Liver (tissue), 9 donors: ENCODE measurements around the gene SENP1. TPM values are rescaled to one million over a fixed set of nuclear protein-coding genes. Genes with fewer than 3 reads are reported as not detected.

Source experiments
- DNase-seq: peaks from one replicate; pipeline ENCODE4 v3.0.0-alpha.2; 2017; ENCODE audit warnings: low spot score
- H3K27ac ChIP-seq, 2 donors: one replicate each; pipeline ENCODE4 v1.7.0; 2013; ENCODE audit warnings: inconsistent platforms in 2 of 2, low read length in 2 of 2, control low read depth in 1 of 2, low read depth in 1 of 2, mild to moderate bottlenecking in 1 of 2
- H3K27me3 ChIP-seq, 4 donors: one replicate each; pipeline versions ENCODE4 v1.6.1 to v1.7.0; 2013; ENCODE audit warnings: low read length in 3 of 4, inconsistent platforms in 1 of 4, mild to moderate bottlenecking in 1 of 4, moderate library complexity in 1 of 4; ENCODE audit not compliant: control insufficient read depth in 4 of 4, insufficient read depth in 4 of 4
- H3K36me3 ChIP-seq, 4 donors: one replicate each; pipeline versions ENCODE4 v1.6.1 to v1.7.0; 2013; ENCODE audit warnings: low read length in 3 of 4, mild to moderate bottlenecking in 3 of 4, low read depth in 1 of 4, moderate library complexity in 1 of 4; ENCODE audit not compliant: control insufficient read depth in 4 of 4, insufficient read depth in 3 of 4
- H3K4me1 ChIP-seq, 4 donors: one replicate each; pipeline versions ENCODE4 v1.6.1 to v1.7.0; 2013; ENCODE audit warnings: low read length in 3 of 4, mild to moderate bottlenecking in 3 of 4, moderate library complexity in 1 of 4; ENCODE audit not compliant: control insufficient read depth in 4 of 4, insufficient read depth in 4 of 4
- H3K4me3 ChIP-seq, 3 donors: one replicate each; pipeline versions ENCODE4 v1.6.1 to v1.7.0; 2013; ENCODE audit warnings: low read length in 3 of 3, control low read depth in 1 of 3, low read depth in 1 of 3, mild to moderate bottlenecking in 1 of 3
- H3K9ac ChIP-seq, 2 donors: one replicate each; pipeline ENCODE4 v1.7.0; 2013; ENCODE audit warnings: low read length in 2 of 2, mild to moderate bottlenecking in 2 of 2, moderate library complexity in 2 of 2, control low read depth in 1 of 2, low read depth in 1 of 2
- H3K9me3 ChIP-seq, 4 donors: one replicate each; pipeline versions ENCODE4 v1.6.1 to v1.7.0; 2013; ENCODE audit warnings: low read length in 3 of 4; ENCODE audit not compliant: control insufficient read depth in 4 of 4
- FOXA1 ChIP-seq: IDR thresholded peaks from 2 replicates; pipeline ENCODE4 v1.6.1; 2016; ENCODE audit warnings: antibody characterized with exemption
- FOXA2 ChIP-seq: IDR thresholded peaks from 2 replicates; pipeline ENCODE4 v1.6.1; 2016; ENCODE audit warnings: antibody characterized with exemption
- GABPA ChIP-seq, 2 donors: IDR thresholded peaks in 1 of 2; conservative IDR thresholded peaks in 1 of 2; 2 replicates each; pipeline ENCODE4 v1.6.1; 2016; ENCODE audit warnings: antibody characterized with exemption in 2 of 2, mild to moderate bottlenecking in 1 of 2, moderate library complexity in 1 of 2
- HNF4A ChIP-seq, 2 donors: conservative IDR thresholded peaks; 2 replicates each; pipeline ENCODE4 v1.6.1; 2016; ENCODE audit warnings: antibody characterized with exemption in 2 of 2, mild to moderate bottlenecking in 2 of 2
- HNF4G ChIP-seq: IDR thresholded peaks from 2 replicates; pipeline ENCODE4 v1.6.1; 2016; ENCODE audit warnings: antibody characterized with exemption
- JUND ChIP-seq, 2 donors: IDR thresholded peaks; 2 replicates each; pipeline ENCODE4 v1.6.1; 2016; ENCODE audit warnings: antibody characterized with exemption in 2 of 2
- NR2F2 ChIP-seq: IDR thresholded peaks from 2 replicates; pipeline ENCODE4 v1.6.1; 2016; ENCODE audit warnings: antibody characterized with exemption
- RAD21 ChIP-seq, 2 donors: IDR thresholded peaks; 2 replicates each; pipeline ENCODE4 v1.6.1; 2016; ENCODE audit warnings: antibody characterized with exemption in 2 of 2, mild to moderate bottlenecking in 2 of 2
- SP1 ChIP-seq: IDR thresholded peaks from 2 replicates; pipeline ENCODE4 v1.6.1; 2018; ENCODE audit warnings: antibody characterized with exemption, mild to moderate bottlenecking
- TAF1 ChIP-seq: conservative IDR thresholded peaks from 2 replicates; pipeline ENCODE4 v1.6.1; 2016; ENCODE audit warnings: antibody characterized with exemption, mild to moderate bottlenecking
- YY1 ChIP-seq: IDR thresholded peaks from 2 replicates; pipeline ENCODE4 v1.6.1; 2016; ENCODE audit warnings: antibody characterized with exemption, mild to moderate bottlenecking
- WGBS: extraction: QIAGEN DNeasy Blood & Tissue Kit; methylation state at CpG from one replicate; pipeline ENCODE4 v1.1.7; 2013; 5-methylcytosine and 5-hydroxymethylcytosine counted together
- polyA plus RNA-seq, 2 donors: library from polyadenylated mRNA; stranded (reverse) in 1 of 2; unstranded in 1 of 2; fragments of 200-250 nt in 1 of 2; fragments of >200 nt in 1 of 2; fragmentation: Nextera tagmentation in 1 of 2; extraction: Ambion mirVana in 1 of 2; gene quantifications; one replicate each; pipeline versions ENCODE4 v1.2.1 to v1.2.3, GENCODE V29; 2013 to 2015
- total RNA-seq, 2 donors: library from RNA; depleted of rRNA; stranded (reverse); fragments of >200 nt; gene quantifications; one replicate each; pipeline ENCODE4 v1.2.3, GENCODE V29; 2014
- TF ChIP-seq, protein P1 (sequence below): IDR thresholded peaks from 2 replicates; pipeline ENCODE4 v1.6.1; 2016; ENCODE audit warnings: antibody characterized with exemption
- TF ChIP-seq, protein P2 (sequence below): fragments of 150-350 bp; IDR thresholded peaks from 2 replicates; pipeline ENCODE4 v1.5.1; 2017; ENCODE audit warnings: improper control_type of control experiment, low read depth, low read length; ENCODE audit not compliant: missing input control
- TF ChIP-seq, protein P3 (sequence below): IDR thresholded peaks from 2 replicates; pipeline ENCODE4 v1.6.1; 2016; ENCODE audit warnings: antibody characterized with exemption, mild to moderate bottlenecking
- TF ChIP-seq, protein P4 (sequence below): IDR thresholded peaks from 2 replicates; pipeline ENCODE4 v1.6.1; 2016; ENCODE audit warnings: antibody characterized with exemption
- donor health status: healthy.
- donor health status: healthy.
- donor health status: healthy.
- donor health status: healthy.
- donor health status: healthy.

Gene SENP1
- total and polyA plus RNA-seq, 4 donors: 1.4 to 11.7 (median 4.2) TPM

DNA sequence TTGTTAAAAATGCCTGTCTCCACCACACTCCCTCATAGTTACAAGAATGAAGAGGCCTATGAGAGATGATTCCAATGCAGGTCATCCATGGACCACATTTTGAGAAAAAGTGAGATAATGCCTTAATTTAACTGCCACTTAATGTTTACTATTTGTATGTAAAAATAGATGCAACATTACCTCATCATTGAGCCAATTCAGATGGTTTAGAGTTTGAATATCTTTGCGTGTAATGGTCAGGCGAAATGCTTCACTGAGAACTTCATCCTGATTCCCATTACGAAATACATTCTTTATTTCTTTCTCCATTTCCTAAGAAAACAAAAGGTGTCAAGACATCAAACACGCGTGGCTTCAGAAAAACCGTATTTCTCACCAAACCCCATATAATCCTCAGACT is 42.3 kb downstream of the SENP1 start:
- TF ChIP-seq FOXA1 (no peak), RAD21 (IDR thresholded peaks at IDR 0.05) (no peak), JUND (IDR thresholded peaks at IDR 0.05) (no peak), YY1 (no peak), HNF4A (conservative IDR thresholded peaks at IDR 0.05) (no peak), NR2F2 (no peak), SP1 (no peak), HNF4G (no peak), GABPA (IDR thresholded peaks at IDR 0.05 in 1 of 2, conservative IDR thresholded peaks at IDR 0.05 in 1 of 2) (no peak), FOXA2 (no peak), TAF1 (no peak)
- TF ChIP-seq, protein P1, sequence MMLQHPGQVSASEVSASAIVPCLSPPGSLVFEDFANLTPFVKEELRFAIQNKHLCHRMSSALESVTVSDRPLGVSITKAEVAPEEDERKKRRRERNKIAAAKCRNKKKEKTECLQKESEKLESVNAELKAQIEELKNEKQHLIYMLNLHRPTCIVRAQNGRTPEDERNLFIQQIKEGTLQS: no peak
- TF ChIP-seq, protein P2, sequence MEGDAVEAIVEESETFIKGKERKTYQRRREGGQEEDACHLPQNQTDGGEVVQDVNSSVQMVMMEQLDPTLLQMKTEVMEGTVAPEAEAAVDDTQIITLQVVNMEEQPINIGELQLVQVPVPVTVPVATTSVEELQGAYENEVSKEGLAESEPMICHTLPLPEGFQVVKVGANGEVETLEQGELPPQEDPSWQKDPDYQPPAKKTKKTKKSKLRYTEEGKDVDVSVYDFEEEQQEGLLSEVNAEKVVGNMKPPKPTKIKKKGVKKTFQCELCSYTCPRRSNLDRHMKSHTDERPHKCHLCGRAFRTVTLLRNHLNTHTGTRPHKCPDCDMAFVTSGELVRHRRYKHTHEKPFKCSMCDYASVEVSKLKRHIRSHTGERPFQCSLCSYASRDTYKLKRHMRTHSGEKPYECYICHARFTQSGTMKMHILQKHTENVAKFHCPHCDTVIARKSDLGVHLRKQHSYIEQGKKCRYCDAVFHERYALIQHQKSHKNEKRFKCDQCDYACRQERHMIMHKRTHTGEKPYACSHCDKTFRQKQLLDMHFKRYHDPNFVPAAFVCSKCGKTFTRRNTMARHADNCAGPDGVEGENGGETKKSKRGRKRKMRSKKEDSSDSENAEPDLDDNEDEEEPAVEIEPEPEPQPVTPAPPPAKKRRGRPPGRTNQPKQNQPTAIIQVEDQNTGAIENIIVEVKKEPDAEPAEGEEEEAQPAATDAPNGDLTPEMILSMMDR: no peak
- TF ChIP-seq, protein P3, sequence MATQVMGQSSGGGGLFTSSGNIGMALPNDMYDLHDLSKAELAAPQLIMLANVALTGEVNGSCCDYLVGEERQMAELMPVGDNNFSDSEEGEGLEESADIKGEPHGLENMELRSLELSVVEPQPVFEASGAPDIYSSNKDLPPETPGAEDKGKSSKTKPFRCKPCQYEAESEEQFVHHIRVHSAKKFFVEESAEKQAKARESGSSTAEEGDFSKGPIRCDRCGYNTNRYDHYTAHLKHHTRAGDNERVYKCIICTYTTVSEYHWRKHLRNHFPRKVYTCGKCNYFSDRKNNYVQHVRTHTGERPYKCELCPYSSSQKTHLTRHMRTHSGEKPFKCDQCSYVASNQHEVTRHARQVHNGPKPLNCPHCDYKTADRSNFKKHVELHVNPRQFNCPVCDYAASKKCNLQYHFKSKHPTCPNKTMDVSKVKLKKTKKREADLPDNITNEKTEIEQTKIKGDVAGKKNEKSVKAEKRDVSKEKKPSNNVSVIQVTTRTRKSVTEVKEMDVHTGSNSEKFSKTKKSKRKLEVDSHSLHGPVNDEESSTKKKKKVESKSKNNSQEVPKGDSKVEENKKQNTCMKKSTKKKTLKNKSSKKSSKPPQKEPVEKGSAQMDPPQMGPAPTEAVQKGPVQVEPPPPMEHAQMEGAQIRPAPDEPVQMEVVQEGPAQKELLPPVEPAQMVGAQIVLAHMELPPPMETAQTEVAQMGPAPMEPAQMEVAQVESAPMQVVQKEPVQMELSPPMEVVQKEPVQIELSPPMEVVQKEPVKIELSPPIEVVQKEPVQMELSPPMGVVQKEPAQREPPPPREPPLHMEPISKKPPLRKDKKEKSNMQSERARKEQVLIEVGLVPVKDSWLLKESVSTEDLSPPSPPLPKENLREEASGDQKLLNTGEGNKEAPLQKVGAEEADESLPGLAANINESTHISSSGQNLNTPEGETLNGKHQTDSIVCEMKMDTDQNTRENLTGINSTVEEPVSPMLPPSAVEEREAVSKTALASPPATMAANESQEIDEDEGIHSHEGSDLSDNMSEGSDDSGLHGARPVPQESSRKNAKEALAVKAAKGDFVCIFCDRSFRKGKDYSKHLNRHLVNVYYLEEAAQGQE: no peak
- TF ChIP-seq, protein P4, sequence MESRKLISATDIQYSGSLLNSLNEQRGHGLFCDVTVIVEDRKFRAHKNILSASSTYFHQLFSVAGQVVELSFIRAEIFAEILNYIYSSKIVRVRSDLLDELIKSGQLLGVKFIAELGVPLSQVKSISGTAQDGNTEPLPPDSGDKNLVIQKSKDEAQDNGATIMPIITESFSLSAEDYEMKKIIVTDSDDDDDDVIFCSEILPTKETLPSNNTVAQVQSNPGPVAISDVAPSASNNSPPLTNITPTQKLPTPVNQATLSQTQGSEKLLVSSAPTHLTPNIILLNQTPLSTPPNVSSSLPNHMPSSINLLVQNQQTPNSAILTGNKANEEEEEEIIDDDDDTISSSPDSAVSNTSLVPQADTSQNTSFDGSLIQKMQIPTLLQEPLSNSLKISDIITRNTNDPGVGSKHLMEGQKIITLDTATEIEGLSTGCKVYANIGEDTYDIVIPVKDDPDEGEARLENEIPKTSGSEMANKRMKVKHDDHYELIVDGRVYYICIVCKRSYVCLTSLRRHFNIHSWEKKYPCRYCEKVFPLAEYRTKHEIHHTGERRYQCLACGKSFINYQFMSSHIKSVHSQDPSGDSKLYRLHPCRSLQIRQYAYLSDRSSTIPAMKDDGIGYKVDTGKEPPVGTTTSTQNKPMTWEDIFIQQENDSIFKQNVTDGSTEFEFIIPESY: no peak
- DNase-seq: no peak
- Histone ChIP-seq H3K9ac (no peak overlapping the region), H3K27me3 (no peaks in the 10 kb centered on the region), H3K4me3 (no peak overlapping the region), H3K36me3 (peaks cover 1 to 59% (median 49%) of the 10 kb centered on the region in 4 donors), H3K4me1 (no peaks in the 10 kb centered on the region), H3K27ac (no peak overlapping the region), H3K9me3 (peaks cover 0 to 6% (median 4%) of the 10 kb centered on the region in 4 donors)
- WGBS: 98% methylated on average over 6 of the region's 6 CpGs

DNA sequence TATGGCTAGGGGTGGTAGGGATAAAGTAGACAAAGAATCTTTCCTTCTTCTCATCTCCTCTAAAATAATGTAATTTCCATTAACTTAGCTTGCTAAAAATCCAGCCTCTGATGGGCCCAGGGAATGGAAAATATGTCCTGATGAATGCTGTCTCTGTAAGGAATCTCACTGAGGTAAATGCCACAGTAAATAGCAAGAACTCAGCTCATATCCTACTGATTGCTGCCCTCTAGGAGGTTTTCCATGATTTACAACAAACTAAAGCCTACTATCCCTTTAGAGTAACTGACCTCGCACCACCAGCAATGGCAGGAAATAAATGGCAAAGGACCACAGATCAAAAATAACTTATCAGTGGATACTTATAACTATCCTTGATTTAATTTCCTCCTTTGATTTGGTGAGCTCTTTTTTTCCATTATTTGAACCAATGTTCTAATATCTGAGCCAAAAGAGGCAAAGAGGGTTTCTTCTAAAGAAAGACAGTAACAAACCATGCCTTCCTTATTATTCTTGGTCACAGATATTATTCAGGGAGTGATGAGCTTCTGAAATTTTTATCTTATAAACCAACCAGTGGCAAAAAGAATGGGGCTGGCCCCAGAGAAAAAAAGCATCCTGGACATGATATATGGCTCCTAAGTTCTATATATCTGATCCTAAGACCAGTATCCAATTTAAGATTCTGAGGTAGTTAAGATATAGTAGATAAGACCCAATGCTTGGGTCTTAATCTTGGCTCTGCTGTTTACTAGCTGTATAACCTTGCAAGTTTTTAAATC is 43.8 kb downstream of the SENP1 start:
- Histone ChIP-seq H3K27ac (no peak overlapping the region), H3K27me3 (no peaks in the 10 kb centered on the region), H3K4me1 (no peaks in the 10 kb centered on the region), H3K9ac (no peak overlapping the region), H3K9me3 (peaks cover 0 to 7% (median 5%) of the 10 kb centered on the region in 4 donors), H3K36me3 (peaks cover 1 to 59% (median 51%) of the 10 kb centered on the region in 4 donors), H3K4me3 (no peak overlapping the region)
- DNase-seq: no peak
- WGBS: 83% methylated on average over 1 of the region's 1 CpG
- TF ChIP-seq HNF4A (conservative IDR thresholded peaks at IDR 0.05) (no peak), JUND (IDR thresholded peaks at IDR 0.05) (no peak), GABPA (IDR thresholded peaks at IDR 0.05 in 1 of 2, conservative IDR thresholded peaks at IDR 0.05 in 1 of 2) (no peak), TAF1 (no peak), RAD21 (IDR thresholded peaks at IDR 0.05) (peak; percentile 7 to 17)
